Suprapubic skin (tissue), 4 donors: ENCODE data around the gene GABRP. TPM values are rescaled to one million over a fixed set of nuclear protein-coding genes. Genes with fewer than 3 reads are reported as not detected.

Experiments
- DNase-seq, 2 donors: peaks; one replicate each; pipeline ENCODE4 v3.0.0-alpha.2; 2019; ENCODE audit warnings: low spot score in 2 of 2
- H3K27ac ChIP-seq: fragments of 200-600 bp; sonication (generic); one replicate; pipeline ENCODE4 v1.5.1; 2019
- H3K27me3 ChIP-seq: fragments of 200-600 bp; sonication (generic); one replicate; pipeline ENCODE4 v1.5.1; 2019
- H3K36me3 ChIP-seq: fragments of 200-600 bp; sonication (generic); one replicate; pipeline ENCODE4 v1.5.1; 2019
- H3K4me1 ChIP-seq: fragments of 200-600 bp; sonication (generic); one replicate; pipeline ENCODE4 v1.5.1; 2019
- H3K4me3 ChIP-seq: fragments of 200-600 bp; sonication (generic); one replicate; pipeline ENCODE4 v1.5.1; 2019; ENCODE audit warnings: mild to moderate bottlenecking
- H3K9me3 ChIP-seq: fragments of 200-600 bp; sonication (generic); one replicate; pipeline ENCODE4 v1.5.1; 2019
- CTCF ChIP-seq, 2 donors: fragments of 200-600 bp in 1 of 2; fragments of 450-650 bp in 1 of 2; sonication (generic) in 1 of 2; IDR thresholded peaks; one replicate each; pipeline ENCODE4 v1.5.1; 2016 to 2019; ENCODE audit warnings: antibody characterized with exemption in 2 of 2, mild to moderate bottlenecking in 1 of 2, moderate library complexity in 1 of 2
- EP300 ChIP-seq: sonication (generic); formaldehyde crosslinking; IDR thresholded peaks from one replicate; pipeline ENCODE4 v1.6.1; 2017; ENCODE audit warnings: antibody characterized with exemption
- POLR2A ChIP-seq, 2 donors: fragments of 450-650 bp; IDR thresholded peaks; one replicate each; pipeline ENCODE4 v1.6.1; 2017; ENCODE audit warnings: antibody characterized with exemption in 2 of 2, mild to moderate bottlenecking in 2 of 2, moderate library complexity in 2 of 2
- POLR2AphosphoS5 ChIP-seq, 3 donors: sonication (generic); formaldehyde crosslinking; IDR thresholded peaks; one replicate each; pipeline ENCODE4 v1.6.1; 2017; ENCODE audit warnings: antibody characterized with exemption in 3 of 3
- WGBS: methylation state at CpG from one replicate; pipeline ENCODE4 v1.1.5; 2018; 5-methylcytosine and 5-hydroxymethylcytosine counted together
- total RNA-seq, 4 donors: library from RNA; depleted of rRNA; stranded (reverse); fragments of >200 nt; gene quantifications; one replicate each; pipeline ENCODE4 v1.1.0, GENCODE V29; 2016

The GABRP gene
- total RNA-seq, 4 donors from 2014 or later = 8.0 to 24.3 (median 16.1) TPM

GRCh38 chr5:170769898-170770416 is 13.6 kb upstream of the GABRP start:
- TF ChIP-seq EP300 = no peak
- Histone ChIP-seq H3K27ac (no peak overlapping the region), H3K4me1 (no peaks in the 10 kb centered on the region), H3K36me3 (no peaks in the 10 kb centered on the region), H3K27me3 (peaks cover 2% of the 10 kb centered on the region), H3K9me3 (no peaks in the 10 kb centered on the region), H3K4me3 (no peak overlapping the region)
- DNase-seq = no peak
- WGBS = 80% methylated on average over 5 of the region's 5 CpGs

GRCh38 chr5:170771496-170771895 is 12.0 kb upstream of the GABRP start:
- DNase-seq = no peak
- Histone ChIP-seq H3K9me3 (no peaks in the 10 kb centered on the region), H3K4me3 (no peak overlapping the region), H3K36me3 (no peaks in the 10 kb centered on the region), H3K27ac (no peak overlapping the region), H3K27me3 (peaks cover 2% of the 10 kb centered on the region), H3K4me1 (no peaks in the 10 kb centered on the region)
- TF ChIP-seq CTCF (IDR thresholded peaks at IDR 0.05) (no peak), EP300 (no peak), POLR2AphosphoS5 (IDR thresholded peaks at IDR 0.05) (no peak)
- WGBS = 92% methylated on average over 15 of the region's 15 CpGs

- no peak overlapping the region for H3K27ac ChIP-seq
- TF ChIP-seq POLR2A (IDR thresholded peaks at IDR 0.05) (no peak), POLR2AphosphoS5 (IDR thresholded peaks at IDR 0.05) (no peak)
- H3K9me3 ChIP-seq = no peaks in the 10 kb centered on the region
- 72% methylated on average over 7 of the region's 12 CpGs for WGBS
- no peaks in the 10 kb centered on the region for H3K4me1 ChIP-seq
- no peaks in the 10 kb centered on the region for H3K27me3 ChIP-seq
- H3K4me3 ChIP-seq = no peak overlapping the region
- no peak for DNase-seq
- H3K36me3 ChIP-seq = no peaks in the 10 kb centered on the region
These were observed 10.2 kb upstream of the GABRP start for GRCh38 chr5:170773024-170773985.

- WGBS = 88% methylated on average over 5 of the region's 5 CpGs
- Histone ChIP-seq H3K9me3 (no peaks in the 10 kb centered on the region), H3K27me3 (no peaks in the 10 kb centered on the region), H3K27ac (no peak overlapping the region), H3K4me1 (no peaks in the 10 kb centered on the region), H3K4me3 (no peak overlapping the region), H3K36me3 (no peaks in the 10 kb centered on the region)
- no peak for DNase-seq
- TF ChIP-seq EP300 = no peak
- TF ChIP-seq CTCF (IDR thresholded peaks at IDR 0.05) = no peak
- TF ChIP-seq POLR2A (IDR thresholded peaks at IDR 0.05) = no peak
- TF ChIP-seq POLR2AphosphoS5 (IDR thresholded peaks at IDR 0.05) = no peak
These were observed 8.7 kb upstream of the GABRP start for GRCh38 chr5:170774831-170775230.

- 57% methylated on average over 1 of the region's 1 CpG for WGBS
- Histone ChIP-seq H3K27me3 (no peaks in the 10 kb centered on the region), H3K27ac (no peak overlapping the region), H3K4me3 (no peak overlapping the region), H3K4me1 (no peaks in the 10 kb centered on the region), H3K9me3 (no peaks in the 10 kb centered on the region), H3K36me3 (no peaks in the 10 kb centered on the region)
- DNase-seq = no peak
- TF ChIP-seq EP300 (no peak), POLR2AphosphoS5 (IDR thresholded peaks at IDR 0.05) (no peak), CTCF (IDR thresholded peaks at IDR 0.05) (no peak), POLR2A (IDR thresholded peaks at IDR 0.05) (no peak)
These were observed 1.6 kb upstream of the GABRP start for GRCh38 chr5:170781946-170782345.

- no peaks in the 10 kb centered on the region for H3K36me3 ChIP-seq
- TF ChIP-seq EP300 (no peak), POLR2AphosphoS5 (IDR thresholded peaks at IDR 0.05) (no peak), POLR2A (IDR thresholded peaks at IDR 0.05) (no peak), CTCF (IDR thresholded peaks at IDR 0.05) (no peak)
- no peak for DNase-seq
- no peak overlapping the region for H3K27ac ChIP-seq
- WGBS = 65% methylated on average over 6 of the region's 6 CpGs
- H3K4me3 ChIP-seq = no peak overlapping the region
- no peaks in the 10 kb centered on the region for H3K27me3 ChIP-seq
- H3K9me3 ChIP-seq = no peaks in the 10 kb centered on the region
- H3K4me1 ChIP-seq = no peaks in the 10 kb centered on the region
These were observed 1.1 kb upstream of the GABRP start for GRCh38 chr5:170782438-170782837.
